Muscle layer of duodenum (tissue), 2 donors: Measurements from ENCODE around the gene AKAP13.
A peak's percentile ranks its signal among the peaks of the same experiment; 100 is the strongest.

Experiments used
- H3K27ac ChIP-seq: one replicate; pipeline ENCODE4 v1.7.0; 2013; ENCODE audit warnings: mild to moderate bottlenecking, low read length
- H3K27me3 ChIP-seq: one replicate; pipeline ENCODE4 v1.7.0; 2013; ENCODE audit warnings: low read depth, mild to moderate bottlenecking, control low read depth, low read length
- H3K36me3 ChIP-seq, 2 donors: one replicate each; pipeline ENCODE4 v1.7.0; 2013; ENCODE audit warnings: low read length in 2 of 2, control low read depth in 1 of 2, mild to moderate bottlenecking in 1 of 2; ENCODE audit not compliant: insufficient read depth in 2 of 2, control insufficient read depth in 1 of 2
- H3K4me1 ChIP-seq, 2 donors: one replicate each; pipeline ENCODE4 v1.7.0; 2013; ENCODE audit warnings: low read length in 2 of 2, mild to moderate bottlenecking in 2 of 2, control low read depth in 1 of 2, moderate library complexity in 1 of 2; ENCODE audit not compliant: insufficient read depth in 2 of 2, control insufficient read depth in 1 of 2
- H3K4me3 ChIP-seq, 2 donors: one replicate each; pipeline ENCODE4 v1.7.0; 2013; ENCODE audit warnings: low read length in 2 of 2, low read depth in 1 of 2, mild to moderate bottlenecking in 1 of 2
- H3K9me3 ChIP-seq, 2 donors: one replicate each; pipeline ENCODE4 v1.7.0; 2013; ENCODE audit warnings: low read length in 2 of 2, control low read depth in 1 of 2, mild to moderate bottlenecking in 1 of 2; ENCODE audit not compliant: control insufficient read depth in 1 of 2
- donor health status: healthy.

AKAP13 gene

GRCh38 chr15:85379403-85380131 is 836 bp upstream of the AKAP13 start:
- peak overlapping the region; percentile 71 to 76 for H3K4me3 ChIP-seq
- peaks cover 5 to 12% of the 10 kb centered on the region in 2 donors for H3K4me1 ChIP-seq
- no peaks in the 10 kb centered on the region for H3K36me3 ChIP-seq
- H3K9me3 ChIP-seq = no peaks in the 10 kb centered on the region
- peak overlapping the region; percentile 74 for H3K27ac ChIP-seq
- H3K27me3 ChIP-seq = no peaks in the 10 kb centered on the region

GRCh38 chr15:85380812-85381642 is 624 bp downstream of the AKAP13 start:
- Histone ChIP-seq H3K27ac (peak overlapping the region; percentile 69), H3K27me3 (no peaks in the 10 kb centered on the region), H3K4me3 (peak overlapping the region; percentile 65 to 76), H3K4me1 (peaks cover 5 to 12% of the 10 kb centered on the region in 2 donors), H3K9me3 (no peaks in the 10 kb centered on the region), H3K36me3 (no peaks in the 10 kb centered on the region)

- peak overlapping the region; percentile 69 for H3K27ac ChIP-seq
Observed at GRCh38 chr15:85381850-85382751, 1.7 kb downstream of the AKAP13 start.

GRCh38 chr15:85382942-85383341 is 2.5 kb downstream of the AKAP13 start:
- Histone ChIP-seq H3K36me3 (no peaks in the 10 kb centered on the region), H3K9me3 (no peaks in the 10 kb centered on the region), H3K4me3 (peak overlapping the region in 1 of 2 donors; percentile 76), H3K27me3 (no peaks in the 10 kb centered on the region), H3K27ac (peak overlapping the region; percentile 63), H3K4me1 (peaks cover 5 to 12% of the 10 kb centered on the region in 2 donors)

More at GRCh38 chr15:85381850-85382751, 1.7 kb downstream of the AKAP13 start:
- Histone ChIP-seq H3K4me3 (peak overlapping the region; percentile 65 to 76), H3K4me1 (peaks cover 5 to 12% of the 10 kb centered on the region in 2 donors), H3K9me3 (no peaks in the 10 kb centered on the region), H3K36me3 (no peaks in the 10 kb centered on the region), H3K27me3 (no peaks in the 10 kb centered on the region)

- peaks cover 5 to 12% of the 10 kb centered on the region in 2 donors for H3K4me1 ChIP-seq
- no peak overlapping the region for H3K27ac ChIP-seq
- no peaks in the 10 kb centered on the region for H3K36me3 ChIP-seq
- H3K9me3 ChIP-seq = no peaks in the 10 kb centered on the region
- H3K27me3 ChIP-seq = no peaks in the 10 kb centered on the region
- no peak overlapping the region for H3K4me3 ChIP-seq
Observed at GRCh38 chr15:85383470-85384148, 3.2 kb downstream of the AKAP13 start.

GRCh38 chr15:85386261-85386660 is 5.9 kb downstream of the AKAP13 start:
- no peaks in the 10 kb centered on the region for H3K36me3 ChIP-seq
- H3K9me3 ChIP-seq = no peaks in the 10 kb centered on the region
- no peaks in the 10 kb centered on the region for H3K27me3 ChIP-seq
- H3K4me3 ChIP-seq = no peak overlapping the region
- no peak overlapping the region for H3K27ac ChIP-seq
- H3K4me1 ChIP-seq = peaks cover 12% of the 10 kb centered on the region in 2 donors

GRCh38 chr15:85388566-85389305 is 8.3 kb downstream of the AKAP13 start:
- H3K4me3 ChIP-seq = no peak overlapping the region
- no peaks in the 10 kb centered on the region for H3K9me3 ChIP-seq
- no peak overlapping the region for H3K27ac ChIP-seq
- H3K4me1 ChIP-seq = peaks cover 1 to 7% of the 10 kb centered on the region in 2 donors
- H3K27me3 ChIP-seq = no peaks in the 10 kb centered on the region
- no peaks in the 10 kb centered on the region for H3K36me3 ChIP-seq

GRCh38 chr15:85389306-85389650 is 8.9 kb downstream of the AKAP13 start:
- H3K4me3 ChIP-seq = no peak overlapping the region
- H3K27me3 ChIP-seq = no peaks in the 10 kb centered on the region

GRCh38 chr15:85389772-85390171 is 9.4 kb downstream of the AKAP13 start:
- H3K27me3 ChIP-seq = no peaks in the 10 kb centered on the region
- peaks cover 0 to 13% of the 10 kb centered on the region in 2 donors for H3K4me1 ChIP-seq
- H3K9me3 ChIP-seq = no peaks in the 10 kb centered on the region
- no peaks in the 10 kb centered on the region for H3K36me3 ChIP-seq
- H3K4me3 ChIP-seq = no peak overlapping the region
- H3K27ac ChIP-seq = no peak overlapping the region

More at GRCh38 chr15:85389306-85389650, 8.9 kb downstream of the AKAP13 start:
- Histone ChIP-seq H3K36me3 (no peaks in the 10 kb centered on the region), H3K27ac (no peak overlapping the region), H3K4me1 (peaks cover 0 to 8% of the 10 kb centered on the region in 2 donors), H3K9me3 (no peaks in the 10 kb centered on the region)

- H3K27ac ChIP-seq = no peak overlapping the region
- H3K36me3 ChIP-seq = no peaks in the 10 kb centered on the region
- H3K27me3 ChIP-seq = no peaks in the 10 kb centered on the region
- H3K4me1 ChIP-seq = peaks cover 0 to 25% of the 10 kb centered on the region in 2 donors
- H3K9me3 ChIP-seq = no peaks in the 10 kb centered on the region
- no peak overlapping the region for H3K4me3 ChIP-seq
Observed at GRCh38 chr15:85393210-85393609, 12.8 kb downstream of the AKAP13 start.
